HCT116 (cell line): Measurements from ENCODE around the gene ALPP. TPM values are rescaled to one million over a fixed set of nuclear protein-coding genes. Genes with fewer than 3 reads are reported as not detected.

Source experiments
- ATAC-seq: fragments of 200-7000 bp; cut with Tn5 transposase; 2 replicates; pipeline ENCODE4 v1.9.1; 2020; ENCODE audit warnings: mild to moderate bottlenecking, moderate library complexity
- BruUV-seq: library from RNA; stranded (reverse); fragments of 400-500 nt; replicated peaks from 2 replicates; lab custom pipeline; 2021; lab: Mats Ljungman, UMichigan
- CTCF ChIA-PET: fragments of 300-600 bp; sonication (Branson Sonifier 250); formaldehyde crosslinking; loops from one replicate; lab custom pipeline; 2021; ENCODE audit warnings: antibody characterized with exemption; lab: Charles Lee
- POLR2A ChIA-PET: fragments of 300-600, 350-600 bp; sonication (Branson Sonifier 250); formaldehyde crosslinking; loops from one replicate; lab custom pipeline; 2021; ENCODE audit warnings: antibody characterized with exemption; lab: Charles Lee
- RAD21 ChIA-PET, 2 experiments: fragments of 300-600 bp; sonication (Branson Sonifier 250); formaldehyde crosslinking; loops; one replicate each; lab custom pipeline; 2023; ENCODE audit warnings: low total read pairs in 2 of 2; ENCODE audit not compliant: uncharacterized antibody in 2 of 2, unreplicated experiment in 2 of 2, low non-redundant PET in 1 of 2; lab: Charles Lee
- DNase-seq: peaks from one replicate; pipeline ENCODE4 v3.0.0-alpha.2; 2010; ENCODE audit warnings: low read depth, low spot score
- H2AFZ ChIP-seq: fragments of 200-600 bp; shearing (Covaris generic), sonication (generic); 2 replicates; pipeline ENCODE4 v1.6.1; 2017; ENCODE audit warnings: low read depth, mixed run types, mixed read lengths, antibody characterized with exemption, low read length; ENCODE audit not compliant: poor library complexity, severe bottlenecking
- H3K27ac ChIP-seq: 2 replicates; pipeline ENCODE4 v1.5.1; 2012; ENCODE audit warnings: low read depth, low read length
- H3K27me3 ChIP-seq: fragments of 200-600 bp; sonication (generic); 2 replicates; pipeline ENCODE4 v1.6.1; 2016; ENCODE audit warnings: mixed run types, low read length, mixed read lengths; ENCODE audit not compliant: insufficient read depth
- H3K36me3 ChIP-seq, 2 experiments: fragments of 200-500 bp in 1 of 2; fragments of 200-600 bp in 1 of 2; sonication (Bioruptor generic) in 1 of 2; sonication (generic) in 1 of 2; 2 replicates each; pipeline versions ENCODE4 v1.5.1 to v1.6.1; 2014 to 2016; ENCODE audit warnings: low read length in 2 of 2, inconsistent platforms in 1 of 2, mixed read lengths in 1 of 2, mixed run types in 1 of 2; ENCODE audit not compliant: insufficient read depth in 2 of 2, control insufficient read depth in 1 of 2
- H3K4me1 ChIP-seq, 2 experiments: fragments of 200-600 bp in 1 of 2; sonication (generic) in 1 of 2; 2 replicates each; pipeline versions ENCODE4 v1.5.1 to v1.6.1; 2012 to 2017; ENCODE audit warnings: low read length in 2 of 2, inconsistent platforms in 1 of 2, mild to moderate bottlenecking in 1 of 2, mixed read lengths in 1 of 2, mixed run types in 1 of 2, moderate library complexity in 1 of 2; ENCODE audit not compliant: insufficient read depth in 2 of 2, control insufficient read depth in 1 of 2
- H3K4me2 ChIP-seq: fragments of 200-600 bp; sonication (generic); 2 replicates; pipeline ENCODE4 v1.6.1; 2017; ENCODE audit warnings: mixed run types, low read length, mixed read lengths
- H3K4me3 ChIP-seq, 2 experiments: fragments of 200-600 bp in 1 of 2; sonication (generic) in 1 of 2; replicated peaks in 1 of 2; 2 replicates each; pipeline ENCODE4 v1.5.1; 2011 to 2016; ENCODE audit warnings: low read length in 2 of 2, control low read depth in 1 of 2, low read depth in 1 of 2, mild to moderate bottlenecking in 1 of 2, mixed read lengths in 1 of 2, mixed run types in 1 of 2
- H3K79me2 ChIP-seq: fragments of 200-600 bp; sonication (generic); 2 replicates; pipeline ENCODE4 v1.6.1; 2017; ENCODE audit warnings: mild to moderate bottlenecking, mixed run types, low read length, moderate library complexity, mixed read lengths; ENCODE audit not compliant: insufficient read depth
- H3K9ac ChIP-seq: fragments of 200-600 bp; sonication (generic); 2 replicates; pipeline ENCODE4 v1.6.1; 2016; ENCODE audit warnings: low read length, mixed read lengths
- H3K9me2 ChIP-seq: fragments of 200-600 bp; sonication (generic), shearing (Covaris generic); 2 replicates; pipeline ENCODE4 v1.6.1; 2017; ENCODE audit warnings: mixed run types, mild to moderate bottlenecking, moderate library complexity; ENCODE audit not compliant: insufficient read depth
- H3K9me3 ChIP-seq, 2 experiments: fragments of 200-500 bp in 1 of 2; fragments of 200-600 bp in 1 of 2; sonication (Bioruptor generic) in 1 of 2; sonication (generic) in 1 of 2; 2 replicates each; pipeline ENCODE4 v1.6.1; 2014 to 2017; ENCODE audit warnings: low read length in 2 of 2, mixed read lengths in 2 of 2, inconsistent platforms in 1 of 2, low read depth in 1 of 2, mild to moderate bottlenecking in 1 of 2, mixed run types in 1 of 2, moderate library complexity in 1 of 2; ENCODE audit not compliant: control insufficient read depth in 1 of 2, insufficient read depth in 1 of 2
- H4K20me1 ChIP-seq: fragments of 200-600 bp; sonication (generic), shearing (Covaris generic); 2 replicates; pipeline ENCODE4 v1.6.1; 2017; ENCODE audit warnings: mixed run types, mild to moderate bottlenecking, moderate library complexity; ENCODE audit not compliant: insufficient read depth
- CBX3 ChIP-seq: IDR thresholded peaks from 2 replicates; pipeline ENCODE4 v1.6.1; 2012; ENCODE audit warnings: low read depth
- EGR1 ChIP-seq: IDR thresholded peaks from 2 replicates; pipeline ENCODE4 v1.6.1; 2012; ENCODE audit warnings: low read depth
- ELF1 ChIP-seq: IDR thresholded peaks from 2 replicates; pipeline ENCODE4 v1.6.1; 2012; ENCODE audit warnings: low read depth, borderline replicate concordance
- FOSL1 ChIP-seq: IDR thresholded peaks from 2 replicates; pipeline ENCODE4 v1.6.1; 2012; ENCODE audit warnings: low read depth
- JUND ChIP-seq: IDR thresholded peaks from 2 replicates; pipeline ENCODE4 v1.6.1; 2012
- POLR2A ChIP-seq: IDR thresholded peaks from 2 replicates; pipeline ENCODE4 v1.7.0; 2011; ENCODE audit warnings: borderline replicate concordance; ENCODE audit not compliant: insufficient read depth, insufficient read length; ENCODE audit errors: extremely low read depth
- RAD21 ChIP-seq: IDR thresholded peaks from 2 replicates; pipeline ENCODE4 v1.6.1; 2012; ENCODE audit warnings: low read depth, mild to moderate bottlenecking
- SIN3A ChIP-seq: IDR thresholded peaks from 2 replicates; pipeline ENCODE4 v1.6.1; 2012; ENCODE audit warnings: low read depth
- SP1 ChIP-seq: IDR thresholded peaks from 2 replicates; pipeline ENCODE4 v1.6.1; 2012; ENCODE audit warnings: low read depth
- YY1 ChIP-seq: IDR thresholded peaks from 2 replicates; pipeline ENCODE4 v1.6.1; 2011; ENCODE audit warnings: low read length, low read depth, moderate library complexity, mild to moderate bottlenecking; ENCODE audit not compliant: insufficient replicate concordance; ENCODE audit errors: extremely low read depth
- intact Hi-C: fragments of 100-400 bp; cut with micrococcal nuclease; formaldehyde crosslinking; loops from 2 replicates; pipeline ENCODE4 v1.10.0; 2022
- total RNA-seq: library from RNA; stranded (reverse); gene quantifications from one replicate; pipeline ENCODE4 v1.2.1, GENCODE V29; 2021; ENCODE audit not compliant: unreplicated experiment
- TF ChIP-seq, protein P1 (sequence below), 3 experiments: fragments of 200-600 bp in 1 of 3; sonication (generic) in 1 of 3; IDR thresholded peaks in 2 of 3; conservative IDR thresholded peaks in 1 of 3; 2 replicates each; pipeline ENCODE4 v1.5.1; 2012 to 2017; ENCODE audit warnings: low read depth in 2 of 3, low read length in 2 of 3, antibody characterized with exemption in 1 of 3, borderline replicate concordance in 1 of 3, control low read depth in 1 of 3, mild to moderate bottlenecking in 1 of 3, mixed read lengths in 1 of 3, mixed run types in 1 of 3, moderate library complexity in 1 of 3; ENCODE audit not compliant: insufficient read depth in 1 of 3
- TF ChIP-seq, protein P2 (sequence below): IDR thresholded peaks from 2 replicates; pipeline ENCODE4 v1.6.1; 2012
- TF ChIP-seq, protein P3 (sequence below): IDR thresholded peaks from 2 replicates; pipeline ENCODE4 v1.6.1; 2012

Gene ALPP
- total RNA-seq, 1 experiment from 2014 or later, result 0.34 TPM

DNA sequence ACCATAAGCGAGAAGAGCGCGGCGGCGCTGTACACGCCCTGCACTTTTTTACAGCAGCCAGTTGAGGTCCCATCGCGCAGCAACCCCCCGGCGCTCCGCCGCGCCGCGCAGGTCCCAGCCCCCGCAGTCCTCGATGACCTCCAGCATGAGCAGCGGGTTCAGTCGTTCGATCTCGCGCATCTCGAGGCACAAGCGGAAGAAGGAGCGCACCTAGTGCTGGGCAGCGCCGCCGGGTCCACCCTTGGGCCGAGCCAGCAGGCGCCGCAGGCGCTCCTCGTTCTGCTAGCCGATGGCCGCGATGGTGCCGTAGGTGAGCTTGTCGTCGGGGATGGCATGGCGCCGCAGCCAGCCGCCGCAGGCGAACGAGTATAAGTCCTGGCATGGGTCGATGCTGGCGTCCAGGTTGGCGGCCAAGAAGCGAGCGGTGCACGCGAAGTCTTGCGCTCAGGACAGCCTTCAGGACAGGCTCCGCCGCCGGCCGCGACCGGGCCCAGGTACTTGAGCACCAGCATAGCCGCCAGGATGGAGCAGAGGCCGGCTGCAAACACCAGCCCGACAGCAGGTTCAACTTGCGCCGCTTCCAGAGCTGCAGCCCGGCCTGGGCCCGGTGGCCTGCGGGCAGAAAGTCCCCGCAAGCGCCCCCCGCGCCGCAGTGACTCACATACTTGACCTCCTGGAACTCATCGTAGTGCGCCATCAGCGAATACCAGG is 8.3 kb downstream of the ALPP start:
- no peaks in the 10 kb centered on the region for H3K79me2 ChIP-seq
- CTCF ChIA-PET, result no interaction called here
- H4K20me1 ChIP-seq, result no peaks in the 10 kb centered on the region
- intact Hi-C loops, result no loop called here
- no peaks in the 10 kb centered on the region for H3K9me2 ChIP-seq
- no peaks in the 10 kb centered on the region for H3K27me3 ChIP-seq
- H3K9me3 ChIP-seq, result no peaks in the 10 kb centered on the region
- H2AFZ ChIP-seq, result no peak overlapping the region
- TF ChIP-seq FOSL1 (no peak), POLR2A (no peak), RAD21 (no peak), EGR1 (no peak), SP1 (no peak), JUND (no peak), CBX3 (no peak), ELF1 (no peak), SIN3A (no peak), YY1 (no peak)
- TF ChIP-seq, protein P1, sequence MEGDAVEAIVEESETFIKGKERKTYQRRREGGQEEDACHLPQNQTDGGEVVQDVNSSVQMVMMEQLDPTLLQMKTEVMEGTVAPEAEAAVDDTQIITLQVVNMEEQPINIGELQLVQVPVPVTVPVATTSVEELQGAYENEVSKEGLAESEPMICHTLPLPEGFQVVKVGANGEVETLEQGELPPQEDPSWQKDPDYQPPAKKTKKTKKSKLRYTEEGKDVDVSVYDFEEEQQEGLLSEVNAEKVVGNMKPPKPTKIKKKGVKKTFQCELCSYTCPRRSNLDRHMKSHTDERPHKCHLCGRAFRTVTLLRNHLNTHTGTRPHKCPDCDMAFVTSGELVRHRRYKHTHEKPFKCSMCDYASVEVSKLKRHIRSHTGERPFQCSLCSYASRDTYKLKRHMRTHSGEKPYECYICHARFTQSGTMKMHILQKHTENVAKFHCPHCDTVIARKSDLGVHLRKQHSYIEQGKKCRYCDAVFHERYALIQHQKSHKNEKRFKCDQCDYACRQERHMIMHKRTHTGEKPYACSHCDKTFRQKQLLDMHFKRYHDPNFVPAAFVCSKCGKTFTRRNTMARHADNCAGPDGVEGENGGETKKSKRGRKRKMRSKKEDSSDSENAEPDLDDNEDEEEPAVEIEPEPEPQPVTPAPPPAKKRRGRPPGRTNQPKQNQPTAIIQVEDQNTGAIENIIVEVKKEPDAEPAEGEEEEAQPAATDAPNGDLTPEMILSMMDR (IDR thresholded peaks at IDR 0.05 in 2 of 3, conservative IDR thresholded peaks at IDR 0.05 in 1 of 3; ENCODE audit: borderline replicate concordance in 1 of 3, insufficient read depth in 1 of 3, low read depth in 2 of 3, low read length in 2 of 3), result no peak
- TF ChIP-seq, protein P2, sequence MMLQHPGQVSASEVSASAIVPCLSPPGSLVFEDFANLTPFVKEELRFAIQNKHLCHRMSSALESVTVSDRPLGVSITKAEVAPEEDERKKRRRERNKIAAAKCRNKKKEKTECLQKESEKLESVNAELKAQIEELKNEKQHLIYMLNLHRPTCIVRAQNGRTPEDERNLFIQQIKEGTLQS, result no peak
- TF ChIP-seq, protein P3, sequence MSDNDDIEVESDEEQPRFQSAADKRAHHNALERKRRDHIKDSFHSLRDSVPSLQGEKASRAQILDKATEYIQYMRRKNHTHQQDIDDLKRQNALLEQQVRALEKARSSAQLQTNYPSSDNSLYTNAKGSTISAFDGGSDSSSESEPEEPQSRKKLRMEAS, result no peak
- TF ChIP-seq, all 23 proteins: peak for 0
- BruUV-seq, result no TSS peak
- H3K9ac ChIP-seq, result no peak overlapping the region
- H3K27ac ChIP-seq, result no peak overlapping the region
- RAD21 ChIA-PET, result no interaction called here
- H3K4me2 ChIP-seq, result no peak overlapping the region
- H3K4me1 ChIP-seq, result peaks cover 13 to 14% of the 10 kb centered on the region in 2 experiments
- ATAC-seq (no peak), DNase-seq (no peak)
- POLR2A ChIA-PET, result no interaction called here
- no peaks in the 10 kb centered on the region for H3K36me3 ChIP-seq
- H3K4me3 ChIP-seq, result no peak overlapping the region
